Left ventricle myocardium superior (tissue), 1 donor: Measurements from ENCODE around the gene RGL4. TPM values are rescaled to one million over a fixed set of nuclear protein-coding genes. Genes with fewer than 3 reads are reported as not detected.

Experiments
- ATAC-seq: fragments of 200-7000 bp; cut with Tn5 transposase; one replicate; pipeline ENCODE4 v1.9.1; 2020; ENCODE audit warnings: mild to moderate bottlenecking, moderate library complexity
- DNase-seq: peaks from one replicate; pipeline ENCODE4 v3.0.0-alpha.2; 2020
- intact Hi-C: fragments of 100-400 bp; cut with micrococcal nuclease; formaldehyde crosslinking; loops from one replicate; pipeline ENCODE4 v1.11.0; 2022
- total RNA-seq: library from RNA; stranded (reverse); fragmentation: NEBNext Ultra II Directional; extraction: Animal tissue kit (Norgen Biotek cat#: 25700); gene quantifications from one replicate; pipeline ENCODE4 v1.2.1, GENCODE V29; 2021
- donor health status: DM: no; HTN: yes; CAD: no; lungs with severe emphysema.

RGL4 gene
- total RNA-seq, 1 donor from 2014 or later, result not detected

DNA sequence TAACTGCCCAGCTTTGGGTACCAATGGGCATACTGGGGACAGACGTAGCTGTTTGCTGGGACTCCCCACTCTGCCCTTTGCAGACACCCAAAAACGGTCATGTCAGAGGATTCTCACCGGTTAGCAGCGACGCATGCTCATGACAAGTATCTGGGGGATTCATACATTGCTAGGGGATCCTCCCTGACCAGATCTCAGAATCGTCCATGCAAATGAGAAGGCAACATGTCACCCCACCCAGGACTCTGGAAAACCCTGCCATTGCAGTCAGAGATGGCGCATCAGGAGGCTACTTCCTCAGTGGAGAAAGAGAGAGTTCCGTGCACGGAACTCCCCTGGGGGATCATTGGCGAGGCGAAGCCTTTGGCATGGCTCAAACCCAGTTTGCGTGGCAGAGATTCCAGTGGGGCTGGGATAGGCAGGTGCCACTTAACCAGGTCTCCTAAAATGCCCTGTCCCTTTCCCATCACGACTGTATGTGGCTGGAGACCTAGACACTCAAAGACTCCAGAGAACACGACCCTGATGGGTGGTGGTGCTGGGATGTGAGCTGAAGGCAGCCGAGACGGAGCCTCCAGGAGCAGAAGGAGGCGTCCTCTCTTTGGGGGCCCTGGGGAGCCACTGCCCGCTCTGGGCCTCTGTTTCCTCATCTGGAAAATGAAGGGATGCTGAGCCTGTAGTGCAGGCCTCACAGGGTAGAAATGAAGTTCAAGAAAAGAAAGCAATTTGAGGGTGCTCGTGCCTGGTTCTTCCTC, 4.9 kb downstream of the RGL4 start:
- DNase-seq (no peak), ATAC-seq (no peak)
- intact Hi-C loops, result no loop called here

GRCh38 chr22:23696326-23696851, 5.6 kb downstream of the RGL4 start:
- intact Hi-C loops, result no loop called here
- ATAC-seq, result peak; percentile 55
- DNase-seq, result no peak

GRCh38 chr22:23697031-23697970, 6.5 kb downstream of the RGL4 start:
- ATAC-seq, result no peak
- DNase-seq, result no peak
- intact Hi-C loops, result no loop called here

GRCh38 chr22:23698094-23698493, 7.3 kb downstream of the RGL4 start:
- no peak for ATAC-seq
- intact Hi-C loops, result no loop called here
- no peak for DNase-seq

GRCh38 chr22:23698673-23699235, 7.9 kb downstream of the RGL4 start:
- DNase-seq (no peak), ATAC-seq (no peak)
- intact Hi-C loops, result no loop called here

DNA sequence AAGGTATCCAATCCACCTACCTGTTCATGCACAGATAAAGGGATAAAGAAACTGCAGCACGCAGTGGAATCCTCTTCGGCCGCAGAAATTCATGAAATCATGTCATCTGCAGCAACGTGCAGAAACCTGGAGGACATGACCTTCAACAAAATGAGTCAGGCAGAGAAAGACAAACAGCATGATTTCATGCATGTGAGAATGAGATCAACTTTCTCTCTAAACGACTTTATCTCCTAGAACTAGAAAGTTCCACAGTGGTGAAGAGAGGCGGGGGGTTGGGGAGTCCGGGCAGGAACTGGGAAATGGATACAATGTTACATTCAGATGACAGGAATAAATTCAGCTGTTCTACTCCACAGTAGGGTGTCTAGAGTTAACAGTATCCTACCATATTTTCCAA, 9.9 kb downstream of the RGL4 start:
- ATAC-seq (no peak), DNase-seq (no peak)
- intact Hi-C loops, result no loop called here

DNA sequence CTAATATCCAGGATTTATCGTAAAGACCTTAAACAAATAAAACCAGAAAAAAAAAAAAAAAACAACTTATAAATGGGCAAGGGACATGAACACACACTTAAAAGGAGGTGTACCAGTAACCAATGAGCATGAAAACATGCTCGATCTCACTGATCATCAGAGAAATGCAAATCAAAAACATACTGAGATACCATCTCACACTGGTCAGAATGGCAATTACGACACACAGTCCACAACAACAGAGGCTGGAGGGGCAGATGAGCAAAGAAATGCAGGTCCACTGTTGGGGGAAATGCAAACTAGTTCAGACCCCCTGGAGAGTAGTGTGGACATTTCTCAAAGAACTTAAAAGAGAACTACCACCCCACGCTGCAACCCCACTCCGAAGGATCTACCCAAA, 13.2 kb downstream of the RGL4 start:
- DNase-seq (no peak), ATAC-seq (no peak)
- intact Hi-C loops, result no loop called here

DNA sequence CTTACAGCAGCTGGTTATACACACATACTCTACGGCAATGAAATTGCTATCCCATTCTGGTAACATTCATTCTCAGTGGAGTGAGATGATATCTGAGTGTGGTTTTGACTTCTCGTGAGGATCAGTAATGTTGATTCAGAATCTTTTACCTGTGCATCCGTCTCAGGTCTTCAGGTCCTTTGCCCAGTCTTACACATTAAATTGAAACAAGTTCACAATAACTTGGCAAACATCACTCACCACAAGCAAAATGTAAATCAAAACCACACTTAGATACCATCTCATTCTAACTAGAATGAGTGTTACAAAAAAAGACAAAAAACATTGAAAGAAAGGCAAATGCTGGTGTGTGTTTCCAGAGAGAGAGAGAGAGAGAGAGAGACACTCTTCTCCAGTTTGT, 14.0 kb downstream of the RGL4 start:
- intact Hi-C loops, result no loop called here
- ATAC-seq, result no peak
- no peak for DNase-seq

GRCh38 chr22:23705358-23705757, 14.5 kb downstream of the RGL4 start:
- DNase-seq, result no peak
- intact Hi-C loops, result no loop called here
- no peak for ATAC-seq

DNA sequence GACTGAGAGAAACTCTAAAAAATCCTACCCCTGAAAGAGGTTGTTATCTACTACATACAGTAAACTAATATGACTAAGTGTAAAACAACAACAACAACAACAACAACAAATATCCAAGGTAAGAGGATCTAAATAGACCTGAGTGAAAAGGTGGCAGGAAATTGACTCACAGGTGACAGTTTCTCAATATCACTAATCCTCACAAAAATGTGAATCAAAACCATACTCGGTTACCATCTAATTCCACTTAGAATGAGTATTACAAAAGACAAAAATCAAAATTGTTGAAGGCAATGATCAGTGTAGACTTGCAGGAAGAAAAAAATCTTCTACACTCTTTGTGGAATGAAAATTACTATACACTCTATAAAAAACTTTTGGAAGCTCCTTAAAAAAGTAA, 17.5 kb downstream of the RGL4 start:
- no peak for ATAC-seq
- DNase-seq, result no peak
- intact Hi-C loops, result no loop called here

DNA sequence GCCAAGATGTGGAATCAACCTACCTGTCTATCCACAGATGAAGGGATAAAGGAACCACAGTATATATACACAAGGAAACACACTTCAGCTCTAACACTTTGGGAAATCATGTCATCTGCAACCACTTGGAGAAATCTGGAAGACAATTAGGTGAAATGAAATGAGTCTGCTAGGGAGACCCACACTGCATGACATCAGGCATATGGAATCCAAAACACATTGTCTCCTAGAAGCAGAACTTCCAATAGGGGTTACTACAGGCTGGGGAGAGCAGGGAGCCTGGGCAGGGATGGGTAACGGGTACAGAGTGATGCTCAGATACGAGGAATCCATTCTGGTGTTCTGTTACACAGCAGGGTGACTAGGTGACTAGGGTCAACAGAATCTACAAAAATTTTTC, 18.3 kb downstream of the RGL4 start:
- ATAC-seq, result no peak
- intact Hi-C loops, result no loop called here

GRCh38 chr22:23712256-23712655, 21.4 kb downstream of the RGL4 start:
- DNase-seq, result no peak
- intact Hi-C loops, result no loop called here
- no peak for ATAC-seq

More for the DNA sequence above, 18.3 kb downstream of the RGL4 start:
- DNase-seq, result no peak

DNA sequence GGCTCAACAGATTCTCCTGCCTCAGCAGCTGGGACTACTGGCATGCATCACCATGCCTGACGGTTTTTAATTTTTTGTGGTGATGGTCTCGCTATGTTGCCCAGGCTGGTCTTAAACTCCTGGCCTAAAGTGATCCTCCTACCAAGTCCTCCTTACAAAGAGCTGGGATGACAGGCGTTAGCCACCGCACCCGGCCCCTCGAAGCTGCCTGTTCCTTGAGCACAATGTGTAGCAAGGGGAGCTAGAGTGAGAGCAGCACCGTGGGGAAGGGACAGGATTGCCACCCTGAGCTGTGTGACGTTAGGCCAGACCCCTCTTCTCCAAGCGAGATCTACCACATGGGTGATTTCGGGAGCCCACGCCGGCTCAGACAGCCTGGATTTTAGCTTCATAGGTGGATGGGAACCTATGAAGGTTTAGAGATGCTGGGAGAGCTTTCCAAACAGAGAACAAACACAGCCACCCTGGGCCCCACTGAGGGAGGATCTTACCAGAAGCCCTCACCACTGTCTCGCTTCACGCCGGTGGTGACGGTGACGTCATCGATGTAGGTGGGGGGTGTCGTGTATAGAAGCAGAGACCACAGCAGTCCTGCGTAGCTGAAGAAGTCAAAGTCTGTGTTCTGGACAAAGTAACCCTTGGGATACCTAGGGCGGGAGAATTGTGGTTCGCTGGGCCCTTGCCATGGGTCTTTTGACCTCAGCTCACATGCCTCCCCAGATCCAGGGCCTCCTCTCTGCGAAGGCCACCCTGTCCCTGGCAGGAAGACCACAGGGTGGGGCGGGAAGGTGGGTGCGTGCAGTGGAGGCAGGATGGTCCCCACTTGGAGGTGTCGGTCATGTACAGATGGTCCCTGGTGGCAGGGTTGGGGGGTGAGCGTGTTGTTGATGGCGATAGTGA, 23.1 kb downstream of the RGL4 start:
- intact Hi-C loops, result no loop called here
- DNase-seq, result no peak
- ATAC-seq, result no peak

GRCh38 chr22:23714596-23715578, 24.1 kb downstream of the RGL4 start:
- intact Hi-C loops, result no loop called here
- ATAC-seq, result no peak
- DNase-seq, result no peak

GRCh38 chr22:23715806-23716375, 25.1 kb downstream of the RGL4 start:
- intact Hi-C loops, result no loop called here
- ATAC-seq (no peak), DNase-seq (no peak)

- peak; percentile 91 for DNase-seq
- peak; percentile 98 for ATAC-seq
- intact Hi-C loops, result no loop called here
Observed at GRCh38 chr22:23716811-23717801, 26.3 kb downstream of the RGL4 start.
